GM21381 (cell line): ENCODE data around the gene EGFLAM.
"Not testable (repeated sequence)": the region's sequence is repeated elsewhere in the genome, so short reads cannot be mapped to it uniquely, and the experiment has no call there.

Experiments used
- ATAC-seq: cut with Tn5 transposase; IDR thresholded peaks from one replicate; pipeline ENCODE4 v1.9.1; 2021; ENCODE audit warnings: mild to moderate bottlenecking, moderate library complexity; ENCODE audit not compliant: unreplicated experiment

EGFLAM gene

GRCh38 chr5:38323645-38324295 lies 65.4 kb downstream of the EGFLAM start:
- ATAC-seq, result no peak

- ATAC-seq, result no peak
Observed at GRCh38 chr5:38329132-38329715, 70.9 kb downstream of the EGFLAM start.

- no peak for ATAC-seq
Observed at GRCh38 chr5:38330207-38330606, 71.8 kb downstream of the EGFLAM start.

GRCh38 chr5:38331831-38332230 lies 73.5 kb downstream of the EGFLAM start:
- ATAC-seq, result no peak

GRCh38 chr5:38333181-38333580 lies 74.8 kb downstream of the EGFLAM start:
- not testable (repeated sequence) for ATAC-seq

- ATAC-seq, result no peak
Observed at GRCh38 chr5:38338455-38338854, 80.1 kb downstream of the EGFLAM start.

- no peak for ATAC-seq
Observed at GRCh38 chr5:38339446-38339845, 81.1 kb downstream of the EGFLAM start.

GRCh38 chr5:38341056-38341455 lies 82.7 kb downstream of the EGFLAM start:
- no peak for ATAC-seq

- no peak for ATAC-seq
Observed at GRCh38 chr5:38341641-38342040, 83.3 kb downstream of the EGFLAM start.

- no peak for ATAC-seq
Observed at GRCh38 chr5:38342261-38342660, 83.9 kb downstream of the EGFLAM start.

- ATAC-seq, result no peak
Observed at GRCh38 chr5:38344891-38345290, 86.5 kb downstream of the EGFLAM start.

GRCh38 chr5:38346593-38346992 lies 88.2 kb downstream of the EGFLAM start:
- ATAC-seq, result no peak

- no peak for ATAC-seq
Observed at GRCh38 chr5:38347040-38347763, 88.8 kb downstream of the EGFLAM start.

GRCh38 chr5:38347896-38348295 lies 89.5 kb downstream of the EGFLAM start:
- no peak for ATAC-seq

- no peak for ATAC-seq
Observed at GRCh38 chr5:38360323-38361061, 102.1 kb downstream of the EGFLAM start.

GRCh38 chr5:38362713-38363112 lies 104.4 kb downstream of the EGFLAM start:
- no peak for ATAC-seq

GRCh38 chr5:38364825-38365224 lies 106.5 kb downstream of the EGFLAM start:
- ATAC-seq, result no peak

GRCh38 chr5:38367410-38367809 lies 109.1 kb downstream of the EGFLAM start:
- no peak for ATAC-seq

GRCh38 chr5:38367966-38368365 lies 109.6 kb downstream of the EGFLAM start:
- ATAC-seq, result no peak

- ATAC-seq, result no peak
Observed at GRCh38 chr5:38369692-38370091, 111.3 kb downstream of the EGFLAM start.

GRCh38 chr5:38370358-38371100 lies 112.2 kb downstream of the EGFLAM start:
- no peak for ATAC-seq
